ENCODE results near the gene ERGIC1.

ERGIC1 gene

GRCh38 chr5:172873513-172873912, 39.5 kb downstream of the ERGIC1 start:
- Histone ChIP-seq H3K4me1 (ENCODE audit: control insufficient read depth, insufficient read depth, low read length, poor library complexity, severe bottlenecking) (peaks cover 68% of the 10 kb centered on the region), H3K9me3 (ENCODE audit: control insufficient read depth, low read length) (no peaks in the 10 kb centered on the region), H3K36me3 (ENCODE audit: control insufficient read depth, insufficient read depth, low read length) (peaks cover 14% of the 10 kb centered on the region), H3K4me3 (ENCODE audit: extremely low read depth, insufficient read depth, low read length, poor library complexity, severe bottlenecking) (no peak overlapping the region), H3K27ac (ENCODE audit: low read depth, low read length, severe bottlenecking) (no peak overlapping the region)
- WGBS, 2 experiments (ENCODE audit: insufficient coverage in 2 of 2) = 100% methylated on average over 3 of the region's 3 CpGs

GRCh38 chr5:172874647-172875504, 40.8 kb downstream of the ERGIC1 start:
- Histone ChIP-seq H3K4me1 (ENCODE audit: control insufficient read depth, insufficient read depth, low read length, poor library complexity, severe bottlenecking) (peaks cover 67% of the 10 kb centered on the region), H3K36me3 (ENCODE audit: control insufficient read depth, insufficient read depth, low read length) (peaks cover 14% of the 10 kb centered on the region), H3K9me3 (ENCODE audit: control insufficient read depth, low read length) (no peaks in the 10 kb centered on the region), H3K27ac (ENCODE audit: low read depth, low read length, severe bottlenecking) (no peak overlapping the region), H3K4me3 (ENCODE audit: extremely low read depth, insufficient read depth, low read length, poor library complexity, severe bottlenecking) (no peak overlapping the region)
- WGBS, 2 experiments (ENCODE audit: insufficient coverage in 2 of 2) = 93 to 100% methylated on average over 6 to 7 of the region's 8 CpGs

GRCh38 chr5:172875505-172876279, 41.6 kb downstream of the ERGIC1 start:
- Histone ChIP-seq H3K9me3 (ENCODE audit: control insufficient read depth, low read length) (no peaks in the 10 kb centered on the region), H3K27ac (ENCODE audit: low read depth, low read length, severe bottlenecking) (peak overlapping the region; percentile 25), H3K4me3 (ENCODE audit: extremely low read depth, insufficient read depth, low read length, poor library complexity, severe bottlenecking) (no peak overlapping the region), H3K4me1 (ENCODE audit: control insufficient read depth, insufficient read depth, low read length, poor library complexity, severe bottlenecking) (peaks cover 59% of the 10 kb centered on the region), H3K36me3 (ENCODE audit: control insufficient read depth, insufficient read depth, low read length) (peaks cover 17% of the 10 kb centered on the region)
- whole genome bisulfite sequencing, 2 experiments (ENCODE audit: insufficient coverage in 2 of 2) = 70 to 88% methylated on average over 5 to 7 of the region's 7 CpGs

- H3K4me3 ChIP-seq (ENCODE audit: extremely low read depth, insufficient read depth, low read length, poor library complexity, severe bottlenecking) = no peak overlapping the region
- H3K4me1 ChIP-seq (ENCODE audit: control insufficient read depth, insufficient read depth, low read length, poor library complexity, severe bottlenecking) = peaks cover 57% of the 10 kb centered on the region
- H3K9me3 ChIP-seq (ENCODE audit: control insufficient read depth, low read length) = no peaks in the 10 kb centered on the region
- H3K27ac ChIP-seq (ENCODE audit: low read depth, low read length, severe bottlenecking) = no peak overlapping the region
- WGBS, 2 experiments (ENCODE audit: insufficient coverage in 2 of 2) = 100% methylated on average over 2 of the region's 8 CpGs; no CpG with 5 or more reads in 1 of the 2 experiments
- peaks cover 19% of the 10 kb centered on the region for H3K36me3 ChIP-seq (ENCODE audit: control insufficient read depth, insufficient read depth, low read length)
Measured at GRCh38 chr5:172876578-172876977, 42.5 kb downstream of the ERGIC1 start.

GRCh38 chr5:172877466-172878260, 43.6 kb downstream of the ERGIC1 start:
- peaks cover 53% of the 10 kb centered on the region for H3K4me1 ChIP-seq (ENCODE audit: control insufficient read depth, insufficient read depth, low read length, poor library complexity, severe bottlenecking)
- H3K36me3 ChIP-seq (ENCODE audit: control insufficient read depth, insufficient read depth, low read length) = peaks cover 22% of the 10 kb centered on the region
- no peaks in the 10 kb centered on the region for H3K9me3 ChIP-seq (ENCODE audit: control insufficient read depth, low read length)
- H3K27ac ChIP-seq (ENCODE audit: low read depth, low read length, severe bottlenecking) = no peak overlapping the region
- 97 to 100% methylated on average over 5 to 6 of the region's 9 CpGs for WGBS, 2 experiments (ENCODE audit: insufficient coverage in 2 of 2)
- H3K4me3 ChIP-seq (ENCODE audit: extremely low read depth, insufficient read depth, low read length, poor library complexity, severe bottlenecking) = no peak overlapping the region

GRCh38 chr5:172878585-172878932, 44.5 kb downstream of the ERGIC1 start:
- Histone ChIP-seq H3K4me3 (ENCODE audit: extremely low read depth, insufficient read depth, low read length, poor library complexity, severe bottlenecking) (no peak overlapping the region), H3K9me3 (ENCODE audit: control insufficient read depth, low read length) (peaks cover 6% of the 10 kb centered on the region), H3K27ac (ENCODE audit: low read depth, low read length, severe bottlenecking) (peak overlapping the region; percentile 1), H3K36me3 (ENCODE audit: control insufficient read depth, insufficient read depth, low read length) (peaks cover 29% of the 10 kb centered on the region), H3K4me1 (ENCODE audit: control insufficient read depth, insufficient read depth, low read length, poor library complexity, severe bottlenecking) (peaks cover 44% of the 10 kb centered on the region)
- 89 to 100% methylated on average over 4 of the region's 9 CpGs for WGBS, 2 experiments (ENCODE audit: insufficient coverage in 2 of 2)

- H3K9me3 ChIP-seq (ENCODE audit: control insufficient read depth, low read length) = peaks cover 6% of the 10 kb centered on the region
- peaks cover 30% of the 10 kb centered on the region for H3K36me3 ChIP-seq (ENCODE audit: control insufficient read depth, insufficient read depth, low read length)
- no peak overlapping the region for H3K4me3 ChIP-seq (ENCODE audit: extremely low read depth, insufficient read depth, low read length, poor library complexity, severe bottlenecking)
- 90 to 92% methylated on average over 17 to 19 of the region's 20 CpGs for WGBS, 2 experiments (ENCODE audit: insufficient coverage in 2 of 2)
- peaks cover 46% of the 10 kb centered on the region for H3K4me1 ChIP-seq (ENCODE audit: control insufficient read depth, insufficient read depth, low read length, poor library complexity, severe bottlenecking)
- peak overlapping the region; percentile 1 for H3K27ac ChIP-seq (ENCODE audit: low read depth, low read length, severe bottlenecking)
Measured at GRCh38 chr5:172878933-172879752, 45.1 kb downstream of the ERGIC1 start.

- peak overlapping the region; percentile 69 for H3K27ac ChIP-seq (ENCODE audit: low read depth, low read length, severe bottlenecking)
- 86 to 94% methylated on average over 5 of the region's 8 CpGs for WGBS, 2 experiments (ENCODE audit: insufficient coverage in 2 of 2)
- H3K4me1 ChIP-seq (ENCODE audit: control insufficient read depth, insufficient read depth, low read length, poor library complexity, severe bottlenecking) = peaks cover 53% of the 10 kb centered on the region
Measured at GRCh38 chr5:172881691-172882370, 47.8 kb downstream of the ERGIC1 start.

GRCh38 chr5:172883066-172883465, 49.0 kb downstream of the ERGIC1 start:
- Histone ChIP-seq H3K27ac (ENCODE audit: low read depth, low read length, severe bottlenecking) (no peak overlapping the region), H3K4me3 (ENCODE audit: extremely low read depth, insufficient read depth, low read length, poor library complexity, severe bottlenecking) (no peak overlapping the region), H3K4me1 (ENCODE audit: control insufficient read depth, insufficient read depth, low read length, poor library complexity, severe bottlenecking) (peaks cover 59% of the 10 kb centered on the region), H3K36me3 (ENCODE audit: control insufficient read depth, insufficient read depth, low read length) (peaks cover 42% of the 10 kb centered on the region), H3K9me3 (ENCODE audit: control insufficient read depth, low read length) (peaks cover 6% of the 10 kb centered on the region)
- WGBS, 2 experiments (ENCODE audit: insufficient coverage in 2 of 2) = 89 to 100% methylated on average over 2 to 3 of the region's 3 CpGs

More at GRCh38 chr5:172881691-172882370, 47.8 kb downstream of the ERGIC1 start:
- Histone ChIP-seq H3K4me3 (ENCODE audit: extremely low read depth, insufficient read depth, low read length, poor library complexity, severe bottlenecking) (no peak overlapping the region), H3K36me3 (ENCODE audit: control insufficient read depth, insufficient read depth, low read length) (peaks cover 41% of the 10 kb centered on the region), H3K9me3 (ENCODE audit: control insufficient read depth, low read length) (peaks cover 6% of the 10 kb centered on the region)
